Panc1 (cell line): ENCODE data around the gene RPS14. TPM values are rescaled to one million over a fixed set of nuclear protein-coding genes. Genes with fewer than 3 reads are reported as not detected.
"Not testable (repeated sequence)": the region's sequence is repeated elsewhere in the genome, so short reads cannot be mapped to it uniquely, and the experiment has no call there.

Experiments
- ATAC-seq: fragments of 200-7000 bp; cut with Tn5 transposase; 2 replicates; pipeline ENCODE4 v1.9.1; 2020; ENCODE audit warnings: mild to moderate bottlenecking, moderate library complexity
- BruUV-seq: library from RNA; stranded (reverse); fragments of 400-500 nt; replicated peaks from 2 replicates; lab custom pipeline; 2021; lab: Mats Ljungman, UMichigan
- CTCF ChIA-PET: fragments of 300-600 bp; sonication (Branson Sonifier 250); formaldehyde crosslinking; loops from one replicate; lab custom pipeline; 2022; ENCODE audit warnings: antibody characterized with exemption; lab: Charles Lee
- POLR2A ChIA-PET: fragments of 300-600 bp; sonication (Branson Sonifier 250); formaldehyde crosslinking; loops from one replicate; lab custom pipeline; 2022; ENCODE audit warnings: antibody characterized with exemption; lab: Charles Lee
- DNase-seq: peaks from one replicate; pipeline ENCODE4 v3.0.0-alpha.2; 2010; ENCODE audit warnings: low read depth, low spot score
- H3K27ac ChIP-seq: 2 replicates; pipeline ENCODE4 v1.5.1; 2011; ENCODE audit warnings: mild to moderate bottlenecking, low read length, inconsistent platforms
- H3K27me3 ChIP-seq: fragments of 200-500 bp; sonication (Bioruptor generic); 2 replicates; pipeline ENCODE4 v1.6.0; 2014; ENCODE audit warnings: low read length, inconsistent platforms; ENCODE audit not compliant: control insufficient read depth, insufficient read depth
- H3K36me3 ChIP-seq: fragments of 200-500 bp; sonication (Bioruptor generic); 2 replicates; pipeline ENCODE4 v1.5.1; 2014; ENCODE audit warnings: inconsistent platforms, mild to moderate bottlenecking, low read length, moderate library complexity; ENCODE audit not compliant: control insufficient read depth, insufficient read depth
- H3K4me1 ChIP-seq: 2 replicates; pipeline ENCODE4 v1.5.1; 2011; ENCODE audit warnings: inconsistent platforms, mild to moderate bottlenecking, low read length, moderate library complexity; ENCODE audit not compliant: control insufficient read depth, insufficient read depth
- H3K4me3 ChIP-seq, 2 experiments: 2 replicates each; pipeline ENCODE4 v1.5.1; 2011 to 2012; ENCODE audit warnings: low read depth in 2 of 2, low read length in 2 of 2, mild to moderate bottlenecking in 2 of 2, inconsistent platforms in 1 of 2, moderate library complexity in 1 of 2
- H3K9me3 ChIP-seq: fragments of 200-500 bp; sonication (Bioruptor generic); 2 replicates; pipeline ENCODE4 v1.5.1; 2014; ENCODE audit warnings: low read depth, mild to moderate bottlenecking, inconsistent platforms, low read length, moderate library complexity; ENCODE audit not compliant: control insufficient read depth, insufficient read depth
- CTCF ChIP-seq: fragments of 450-650 bp; IDR thresholded peaks from 2 replicates; pipeline ENCODE4 v1.5.1; 2017; ENCODE audit warnings: mild to moderate bottlenecking
- POLR2AphosphoS5 ChIP-seq: IDR thresholded peaks from 2 replicates; pipeline ENCODE4 v1.6.1; 2012; ENCODE audit warnings: mild to moderate bottlenecking, low read depth, low read length, moderate library complexity
- REST ChIP-seq, 2 experiments: IDR thresholded peaks; 2 replicates each; pipeline ENCODE4 v1.6.1; 2011 to 2012; ENCODE audit warnings: low read depth in 2 of 2, control low read depth in 1 of 2, low read length in 1 of 2, mild to moderate bottlenecking in 1 of 2, moderate library complexity in 1 of 2; ENCODE audit not compliant: insufficient read depth in 1 of 2
- SIN3A ChIP-seq: IDR thresholded peaks from 2 replicates; pipeline ENCODE4 v1.6.1; 2012; ENCODE audit warnings: low read depth, mild to moderate bottlenecking, low read length, moderate library complexity, borderline replicate concordance; ENCODE audit not compliant: insufficient read depth
- TCF7L2 ChIP-seq: IDR thresholded peaks from 2 replicates; pipeline ENCODE4 v1.6.1; 2011; ENCODE audit warnings: mild to moderate bottlenecking, low read depth, low read length, inconsistent platforms
- in situ Hi-C: cut with HindIII; loops from 2 replicates; pipeline ENCODE4 v1.10.0; 2016; ENCODE audit warnings: low sequenced_read_pairs, low pct_unique_long_range_greater_than_20kb
- intact Hi-C: fragments of 100-400 bp; cut with micrococcal nuclease; formaldehyde crosslinking; loops from one replicate; pipeline ENCODE4 v1.10.0; 2022; ENCODE audit not compliant: unreplicated experiment
- total RNA-seq: library from RNA; stranded (reverse); gene quantifications from one replicate; pipeline ENCODE4 v1.2.1, GENCODE V29; 2021; ENCODE audit not compliant: unreplicated experiment

RPS14 gene
- total RNA-seq, 1 experiment from 2014 or later, result 1,959 TPM

GRCh38 chr5:150476568-150476967 lies 27.0 kb upstream of the RPS14 start:
- peaks cover 30% of the 10 kb centered on the region for H3K4me1 ChIP-seq
- intact Hi-C loops, H3K9me3 ChIP-seq, H3K36me3 ChIP-seq, in situ Hi-C loops, DNase-seq, H3K27me3 ChIP-seq, BruUV-seq, H3K4me3 ChIP-seq, POLR2A ChIA-PET, ATAC-seq: not testable (repeated sequence)
- CTCF ChIA-PET, result interaction anchor here (0.7 kb wide), 1 partner anchor 27 kb away, joined by 9 read pairs; the partner anchor contains the start of gene RPS14
- peak overlapping the region; percentile 62; the same call in 1 of the 2 replicates for H3K27ac ChIP-seq

DNA sequence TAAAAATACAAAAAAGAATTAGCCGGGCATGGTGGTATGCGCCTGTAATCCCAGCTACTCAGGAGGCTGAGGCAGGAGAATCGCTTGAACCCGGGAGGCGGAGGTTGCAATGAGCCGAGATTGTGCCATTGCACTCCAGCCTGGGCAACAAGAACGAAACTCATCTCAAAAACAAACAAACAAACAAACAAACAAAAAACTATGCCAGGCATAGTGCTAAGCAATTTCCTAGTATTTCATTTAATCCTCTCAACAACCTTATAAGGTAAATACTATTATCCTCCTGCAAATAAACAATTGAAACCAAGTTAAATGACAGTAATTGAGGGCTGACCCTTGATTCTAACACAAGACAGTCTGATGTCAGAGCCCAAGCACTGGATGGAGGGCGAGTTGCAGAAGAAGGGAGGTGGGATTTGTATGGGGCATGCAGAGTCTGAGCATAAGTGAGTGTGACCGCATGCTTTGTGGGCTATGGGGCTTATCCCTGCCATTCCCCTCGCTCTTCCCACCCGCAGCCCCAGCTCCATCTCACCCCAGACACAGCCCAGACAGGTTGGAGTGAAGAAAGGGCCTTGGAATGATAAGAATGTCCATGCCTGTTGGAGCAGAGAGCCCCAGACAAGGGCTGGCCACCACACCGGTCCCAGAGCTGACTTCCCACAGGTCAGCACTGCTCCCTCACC lies 24.3 kb upstream of the RPS14 start:
- H3K27ac ChIP-seq, result peak overlapping the region; percentile 88
- in situ Hi-C loops, result no loop called here

More for the DNA sequence above, 24.3 kb upstream of the RPS14 start:
- POLR2A ChIA-PET, result interaction anchor here (1.0 kb wide), 1 partner anchor 24 kb away, joined by 3 read pairs; no protein-coding TSS in a partner anchor
- DNase-seq (no peak), ATAC-seq (peak; percentile 81)
- Histone ChIP-seq H3K27me3 (no peaks in the 10 kb centered on the region), H3K9me3 (no peaks in the 10 kb centered on the region), H3K36me3 (no peaks in the 10 kb centered on the region), H3K4me3 (no peak overlapping the region), H3K4me1 (peaks cover 39% of the 10 kb centered on the region)
- TF ChIP-seq REST (IDR thresholded peaks at IDR 0.05; ENCODE audit: insufficient read depth in 1 of 2, low read depth in 2 of 2, low read length in 1 of 2) (no peak), TCF7L2 (no peak), POLR2AphosphoS5 (no peak), CTCF (no peak), SIN3A (no peak)
- CTCF ChIA-PET, result interaction anchor here (0.5 kb wide), 1 partner anchor 11 kb away, joined by 3 read pairs; no protein-coding TSS in a partner anchor
- intact Hi-C loops, result no loop called here
- BruUV-seq, result no TSS peak
